OCI-LY1 (cell line): ENCODE data around the gene CRHR1.

Experiments used
- EZH2 ChIP-seq: fragments of 200-600 bp; sonication (generic), shearing (Covaris generic); IDR thresholded peaks from 2 replicates; pipeline ENCODE4 v1.8.0; 2017; ENCODE audit warnings: borderline replicate concordance, mixed run types, mild to moderate bottlenecking, antibody characterized with exemption, low read length, moderate library complexity, mixed read lengths
- TF ChIP-seq, protein P1 (sequence below): fragments of 200-600 bp; sonication (generic), shearing (Covaris generic); IDR thresholded peaks from 2 replicates; pipeline ENCODE4 v1.5.1; 2017; ENCODE audit warnings: mild to moderate bottlenecking, antibody characterized with exemption, low read length, moderate library complexity, mixed read lengths

GRCh38 chr17:45818699-45819098, 34.6 kb downstream of the CRHR1 start:
- TF ChIP-seq, protein P1, sequence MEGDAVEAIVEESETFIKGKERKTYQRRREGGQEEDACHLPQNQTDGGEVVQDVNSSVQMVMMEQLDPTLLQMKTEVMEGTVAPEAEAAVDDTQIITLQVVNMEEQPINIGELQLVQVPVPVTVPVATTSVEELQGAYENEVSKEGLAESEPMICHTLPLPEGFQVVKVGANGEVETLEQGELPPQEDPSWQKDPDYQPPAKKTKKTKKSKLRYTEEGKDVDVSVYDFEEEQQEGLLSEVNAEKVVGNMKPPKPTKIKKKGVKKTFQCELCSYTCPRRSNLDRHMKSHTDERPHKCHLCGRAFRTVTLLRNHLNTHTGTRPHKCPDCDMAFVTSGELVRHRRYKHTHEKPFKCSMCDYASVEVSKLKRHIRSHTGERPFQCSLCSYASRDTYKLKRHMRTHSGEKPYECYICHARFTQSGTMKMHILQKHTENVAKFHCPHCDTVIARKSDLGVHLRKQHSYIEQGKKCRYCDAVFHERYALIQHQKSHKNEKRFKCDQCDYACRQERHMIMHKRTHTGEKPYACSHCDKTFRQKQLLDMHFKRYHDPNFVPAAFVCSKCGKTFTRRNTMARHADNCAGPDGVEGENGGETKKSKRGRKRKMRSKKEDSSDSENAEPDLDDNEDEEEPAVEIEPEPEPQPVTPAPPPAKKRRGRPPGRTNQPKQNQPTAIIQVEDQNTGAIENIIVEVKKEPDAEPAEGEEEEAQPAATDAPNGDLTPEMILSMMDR, result no peak
- no peak for TF ChIP-seq EZH2
